Measurements from ENCODE around the gene NKIRAS1. TPM values are rescaled to one million over a fixed set of nuclear protein-coding genes. Genes with fewer than 3 reads are reported as not detected.
A peak's percentile ranks its signal among the peaks of the same experiment; 100 is the strongest.
"Not testable (repeated sequence)": the region's sequence is repeated elsewhere in the genome, so short reads cannot be mapped to it uniquely, and the experiment has no call there.

Gene NKIRAS1
- total RNA-seq, 1 donor = 11.9 TPM

DNA sequence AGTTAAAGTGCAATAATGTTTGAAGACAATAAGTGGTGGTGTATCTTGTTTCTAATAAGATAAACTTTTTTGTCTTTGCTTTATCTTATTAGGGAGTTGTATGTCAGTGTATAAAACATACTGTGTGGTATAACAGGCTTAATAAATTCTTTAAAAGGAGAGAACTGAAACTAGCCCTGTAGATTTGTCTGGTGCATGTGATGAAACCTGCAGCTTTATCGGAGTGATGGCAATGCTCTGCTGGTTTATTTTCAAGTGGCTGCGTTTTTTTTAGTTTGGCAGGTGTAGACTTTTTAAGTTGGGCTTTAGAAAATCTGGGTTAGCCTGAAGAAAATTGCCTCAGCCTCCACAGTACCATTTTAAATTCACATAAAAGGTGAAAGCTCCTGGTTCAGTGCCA is 2.8 kb upstream of the NKIRAS1 start:
- Histone ChIP-seq H3K27ac (ENCODE audit: low read depth, low read length) (no peak overlapping the region), H3K4me2 (ENCODE audit: insufficient read depth, low read length) (peak overlapping the region; percentile 6), H3K9me3 (ENCODE audit: low read depth, low read length) (no peaks in the 10 kb centered on the region), H3K4me3 (ENCODE audit: insufficient read depth, low read length) (no peak overlapping the region), H2AFZ (ENCODE audit: low read length) (no peak overlapping the region), H4K20me1 (ENCODE audit: insufficient read depth, low read length) (peaks cover 40% of the 10 kb centered on the region), H3K4me1 (ENCODE audit: insufficient read depth, low read length) (peaks cover 25% of the 10 kb centered on the region), H3K27me3 (ENCODE audit: insufficient read depth, low read length) (no peaks in the 10 kb centered on the region), H3K79me2 (ENCODE audit: insufficient read depth, low read length) (peaks cover 36% of the 10 kb centered on the region), H3K36me3 (ENCODE audit: insufficient read depth, low read length) (peaks cover 27% of the 10 kb centered on the region)
- no peak for DNase-seq (ENCODE audit: insufficient read length, low spot score, missing footprints)
- TF ChIP-seq, protein P1, sequence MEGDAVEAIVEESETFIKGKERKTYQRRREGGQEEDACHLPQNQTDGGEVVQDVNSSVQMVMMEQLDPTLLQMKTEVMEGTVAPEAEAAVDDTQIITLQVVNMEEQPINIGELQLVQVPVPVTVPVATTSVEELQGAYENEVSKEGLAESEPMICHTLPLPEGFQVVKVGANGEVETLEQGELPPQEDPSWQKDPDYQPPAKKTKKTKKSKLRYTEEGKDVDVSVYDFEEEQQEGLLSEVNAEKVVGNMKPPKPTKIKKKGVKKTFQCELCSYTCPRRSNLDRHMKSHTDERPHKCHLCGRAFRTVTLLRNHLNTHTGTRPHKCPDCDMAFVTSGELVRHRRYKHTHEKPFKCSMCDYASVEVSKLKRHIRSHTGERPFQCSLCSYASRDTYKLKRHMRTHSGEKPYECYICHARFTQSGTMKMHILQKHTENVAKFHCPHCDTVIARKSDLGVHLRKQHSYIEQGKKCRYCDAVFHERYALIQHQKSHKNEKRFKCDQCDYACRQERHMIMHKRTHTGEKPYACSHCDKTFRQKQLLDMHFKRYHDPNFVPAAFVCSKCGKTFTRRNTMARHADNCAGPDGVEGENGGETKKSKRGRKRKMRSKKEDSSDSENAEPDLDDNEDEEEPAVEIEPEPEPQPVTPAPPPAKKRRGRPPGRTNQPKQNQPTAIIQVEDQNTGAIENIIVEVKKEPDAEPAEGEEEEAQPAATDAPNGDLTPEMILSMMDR (IDR thresholded peaks at IDR 0.05; ENCODE audit: extremely low read depth, low read depth, low read length) = no peak

DNA sequence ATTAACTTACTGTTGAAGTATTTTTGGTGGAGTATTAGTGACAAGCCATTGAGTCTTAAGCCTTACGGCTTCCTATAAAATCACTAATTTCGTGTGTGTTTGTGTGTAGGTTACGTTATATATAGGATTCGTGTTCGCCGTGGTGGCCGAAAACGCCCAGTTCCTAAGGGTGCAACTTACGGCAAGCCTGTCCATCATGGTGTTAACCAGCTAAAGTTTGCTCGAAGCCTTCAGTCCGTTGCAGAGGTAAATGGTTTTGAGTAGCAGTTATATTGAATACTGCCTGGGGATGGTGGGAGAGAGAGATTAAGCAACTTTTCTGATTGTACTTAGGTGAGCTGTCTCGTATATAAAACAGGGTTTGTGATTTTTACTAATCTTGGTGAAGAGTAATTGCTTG is 1.5 kb upstream of the NKIRAS1 start:
- H3K36me3 ChIP-seq (ENCODE audit: insufficient read depth, low read length) = peaks cover 27% of the 10 kb centered on the region
- DNase-seq (ENCODE audit: insufficient read length, low spot score, missing footprints); H2AFZ ChIP-seq (ENCODE audit: low read length); H3K9me3 ChIP-seq (ENCODE audit: low read depth, low read length); H3K27me3 ChIP-seq (ENCODE audit: insufficient read depth, low read length): not testable (repeated sequence)
- H4K20me1 ChIP-seq (ENCODE audit: insufficient read depth, low read length) = peaks cover 40% of the 10 kb centered on the region
- H3K4me3 ChIP-seq (ENCODE audit: insufficient read depth, low read length) = peak overlapping the region; percentile 91
- peak overlapping the region; percentile 99 for H3K4me2 ChIP-seq (ENCODE audit: insufficient read depth, low read length)
- H3K4me1 ChIP-seq (ENCODE audit: insufficient read depth, low read length) = peaks cover 17% of the 10 kb centered on the region
- peak overlapping the region; percentile 85 for H3K27ac ChIP-seq (ENCODE audit: low read depth, low read length)
- peaks cover 44% of the 10 kb centered on the region for H3K79me2 ChIP-seq (ENCODE audit: insufficient read depth, low read length)

GRCh38 chr3:23917679-23918303 is 1.0 kb upstream of the NKIRAS1 start:
- not testable (repeated sequence) for H3K27me3 ChIP-seq (ENCODE audit: insufficient read depth, low read length); H3K9me3 ChIP-seq (ENCODE audit: low read depth, low read length); H2AFZ ChIP-seq (ENCODE audit: low read length); DNase-seq (ENCODE audit: insufficient read length, low spot score, missing footprints)
- H3K36me3 ChIP-seq (ENCODE audit: insufficient read depth, low read length) = peaks cover 27% of the 10 kb centered on the region
- peak overlapping the region; percentile 99 for H3K4me2 ChIP-seq (ENCODE audit: insufficient read depth, low read length)
- peaks cover 40% of the 10 kb centered on the region for H4K20me1 ChIP-seq (ENCODE audit: insufficient read depth, low read length)
- peaks cover 44% of the 10 kb centered on the region for H3K79me2 ChIP-seq (ENCODE audit: insufficient read depth, low read length)
- H3K4me1 ChIP-seq (ENCODE audit: insufficient read depth, low read length) = peaks cover 17% of the 10 kb centered on the region
- H3K27ac ChIP-seq (ENCODE audit: low read depth, low read length) = peak overlapping the region; percentile 85
- H3K4me3 ChIP-seq (ENCODE audit: insufficient read depth, low read length) = peak overlapping the region; percentile 91

DNA sequence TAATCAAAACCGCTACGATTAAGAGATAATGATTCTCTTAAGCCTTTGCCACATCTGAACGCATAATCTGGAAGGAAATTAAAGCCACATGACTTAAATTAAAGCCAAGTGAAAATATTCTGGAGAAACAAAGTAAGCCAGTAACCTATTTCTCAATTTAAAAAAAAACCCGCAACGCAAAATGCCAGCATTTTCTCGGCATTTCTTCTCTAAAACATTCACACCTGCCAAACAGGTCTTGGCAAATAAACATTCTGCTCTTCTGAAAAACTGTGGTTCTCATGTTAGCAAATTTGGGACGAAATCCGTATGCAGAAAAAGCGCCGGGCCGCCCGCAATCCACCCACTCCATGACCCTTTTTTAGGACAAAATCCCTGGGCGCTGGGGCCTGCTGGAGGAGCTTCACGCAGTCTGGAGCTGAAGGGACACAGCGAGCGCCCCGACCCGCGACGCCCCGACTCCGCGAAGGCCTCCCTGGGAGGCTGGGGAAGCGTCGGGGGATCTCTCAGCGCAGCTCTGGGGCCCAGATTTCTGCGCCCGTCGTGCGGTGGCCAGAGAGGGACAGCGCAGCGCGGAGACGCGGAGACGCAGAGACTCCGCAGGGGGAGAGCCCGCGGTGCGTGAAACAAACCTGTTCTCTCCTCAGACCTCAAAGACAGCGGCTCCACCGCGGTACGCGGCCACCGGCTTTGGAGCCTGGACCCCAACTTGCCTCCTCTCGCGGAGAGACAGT is 471 bp downstream of the NKIRAS1 start:
- Histone ChIP-seq H3K27ac (ENCODE audit: low read depth, low read length) (peak overlapping the region; percentile 85), H2AFZ (ENCODE audit: low read length) (peak overlapping the region; percentile 90), H3K79me2 (ENCODE audit: insufficient read depth, low read length) (peaks cover 44% of the 10 kb centered on the region), H4K20me1 (ENCODE audit: insufficient read depth, low read length) (peaks cover 40% of the 10 kb centered on the region), H3K4me1 (ENCODE audit: insufficient read depth, low read length) (peaks cover 17% of the 10 kb centered on the region), H3K4me3 (ENCODE audit: insufficient read depth, low read length) (peak overlapping the region; percentile 91), H3K27me3 (ENCODE audit: insufficient read depth, low read length) (no peaks in the 10 kb centered on the region), H3K4me2 (ENCODE audit: insufficient read depth, low read length) (peak overlapping the region; percentile 87), H3K36me3 (ENCODE audit: insufficient read depth, low read length) (peaks cover 27% of the 10 kb centered on the region), H3K9me3 (ENCODE audit: low read depth, low read length) (no peaks in the 10 kb centered on the region)
- DNase-seq (ENCODE audit: insufficient read length, low spot score, missing footprints) = peak; percentile 77
- TF ChIP-seq, protein P1 (IDR thresholded peaks at IDR 0.05; ENCODE audit: extremely low read depth, low read depth, low read length) = no peak

Data from osteoblast (primary cell).